ENCODE results near the gene SMARCC2. TPM values are rescaled to one million over a fixed set of nuclear protein-coding genes. Genes with fewer than 3 reads are reported as not detected.
"Not testable (repeated sequence)": the region's sequence is repeated elsewhere in the genome, so short reads cannot be mapped to it uniquely, and the experiment has no call there.

Gene SMARCC2
- total RNA-seq, 1 experiment from 2014 or later: 94.8 TPM

GRCh38 chr12:56157201-56158028, 31.9 kb downstream of the SMARCC2 start:
- no peaks in the 10 kb centered on the region for H3K9me3 Mint-ChIP-seq (ENCODE audit: unreplicated experiment)
- Histone ChIP-seq H3K36me3 (ENCODE audit: control insufficient read depth, insufficient read depth, low read length) (no peaks in the 10 kb centered on the region; the same call in none of the 2 replicates), H3K4me1 (peaks cover 22% of the 10 kb centered on the region), H3K4me3 (ENCODE audit: low read depth, low read length) (peak overlapping the region; percentile 51), H3K27me3 (replicated peaks; ENCODE audit: control insufficient read depth, insufficient read depth, low read length) (no peaks in the 10 kb centered on the region), H3K9me3 (no peaks in the 10 kb centered on the region)
- peak overlapping the region; percentile 79 for H3K4me3 Mint-ChIP-seq (ENCODE audit: unreplicated experiment)
- intact Hi-C loops (cut with micrococcal nuclease; ENCODE audit: unreplicated experiment): loop anchor here (1.0 kb wide), 2 partner anchors 29 to 38 kb away; partner anchors contain the start of gene ESYT1
- H3K27me3 Mint-ChIP-seq (ENCODE audit: insufficient read depth, unreplicated experiment): no peaks in the 10 kb centered on the region
- TSS peak; percentile 45 for BruUV-seq (replicated peaks)
- peaks cover 33% of the 10 kb centered on the region for H3K4me1 Mint-ChIP-seq (ENCODE audit: low read depth, unreplicated experiment)
- CTCF ChIA-PET: interaction anchor here (0.8 to 2.2 kb wide), 5 partner anchors 30 to 1833 kb away, joined by 3 to 24 read pairs (median 4); partner anchors contain the start of genes COPZ1, ESYT1, SMARCC2 and ZC3H10
- peak overlapping the region; percentile 88 for H3K27ac Mint-ChIP-seq (ENCODE audit: unreplicated experiment)
- POLR2A ChIA-PET: interaction anchor here (1.0 to 2.2 kb wide), 6 partner anchors 29 to 64 kb away, joined by 6 to 27 read pairs (median 8); partner anchors contain the start of genes ESYT1, RNF41, SMARCC2 and ZC3H10
- H3K36me3 Mint-ChIP-seq (ENCODE audit: insufficient read depth, unreplicated experiment): peaks cover 68% of the 10 kb centered on the region
- DNase-seq: peak; percentile 94
- TF ChIP-seq CTCF (IDR thresholded peaks at IDR 0.05; ENCODE audit: insufficient read depth in 1 of 2, low read depth in 1 of 2, low read length in 1 of 2, severe bottlenecking in 1 of 2, unreplicated experiment in 1 of 2): peak; percentile 59 to 89

GRCh38 chr12:56156464-56157200, 32.7 kb downstream of the SMARCC2 start:
- H3K9me3 ChIP-seq; H3K9me3 Mint-ChIP-seq (ENCODE audit: unreplicated experiment); H3K27me3 ChIP-seq (replicated peaks; ENCODE audit: control insufficient read depth, insufficient read depth, low read length); DNase-seq; H3K27me3 Mint-ChIP-seq (ENCODE audit: insufficient read depth, unreplicated experiment); H3K36me3 ChIP-seq (ENCODE audit: control insufficient read depth, insufficient read depth, low read length); BruUV-seq (replicated peaks): not testable (repeated sequence)
- ChIA-PET CTCF (interaction anchor here (0.8 to 1.4 kb wide), 3 partner anchors 29 to 37 kb away, joined by 3 to 4 read pairs (median 4); partner anchors contain the start of gene ESYT1), POLR2A (interaction anchor here (1.0 kb wide), 1 partner anchor 29 kb away, joined by 8 read pairs; the partner anchor contains the start of gene ESYT1)
- Mint-ChIP-seq H3K4me3 (ENCODE audit: unreplicated experiment) (peak overlapping the region; percentile 79), H3K27ac (ENCODE audit: unreplicated experiment) (peak overlapping the region; percentile 88), H3K36me3 (ENCODE audit: insufficient read depth, unreplicated experiment) (peaks cover 68% of the 10 kb centered on the region), H3K4me1 (ENCODE audit: low read depth, unreplicated experiment) (peaks cover 34% of the 10 kb centered on the region)
- H3K4me3 ChIP-seq (ENCODE audit: low read depth, low read length): peak overlapping the region; percentile 51
- intact Hi-C loops (cut with micrococcal nuclease; ENCODE audit: unreplicated experiment): loop anchor here (1.0 kb wide), 2 partner anchors 28 to 37 kb away; partner anchors contain the start of gene ESYT1
- peaks cover 22% of the 10 kb centered on the region for H3K4me1 ChIP-seq

- H3K9me3 ChIP-seq: no peaks in the 10 kb centered on the region
- H3K4me3 ChIP-seq (ENCODE audit: low read depth, low read length): no peak overlapping the region
- ChIA-PET POLR2A (no interaction called here), CTCF (interaction anchor here (1.4 kb wide), 1 partner anchor 27 kb away, joined by 4 read pairs; the partner anchor contains the start of gene ESYT1)
- no peaks in the 10 kb centered on the region; the same call in 1 of the 2 replicates for H3K36me3 ChIP-seq (ENCODE audit: control insufficient read depth, insufficient read depth, low read length)
- peaks cover 21% of the 10 kb centered on the region for H3K4me1 ChIP-seq
- Mint-ChIP-seq H3K36me3 (ENCODE audit: insufficient read depth, unreplicated experiment) (peaks cover 60% of the 10 kb centered on the region), H3K27ac (ENCODE audit: unreplicated experiment) (peak overlapping the region; percentile 47), H3K4me3 (ENCODE audit: unreplicated experiment) (peak overlapping the region; percentile 53), H3K9me3 (ENCODE audit: unreplicated experiment) (no peaks in the 10 kb centered on the region), H3K27me3 (ENCODE audit: insufficient read depth, unreplicated experiment) (no peaks in the 10 kb centered on the region), H3K4me1 (ENCODE audit: low read depth, unreplicated experiment) (peaks cover 27% of the 10 kb centered on the region)
- BruUV-seq (replicated peaks): no TSS peak
- no peak for TF ChIP-seq CTCF (IDR thresholded peaks at IDR 0.05; ENCODE audit: insufficient read depth in 1 of 2, low read depth in 1 of 2, low read length in 1 of 2, severe bottlenecking in 1 of 2, unreplicated experiment in 1 of 2)
- DNase-seq: no peak
- no peaks in the 10 kb centered on the region for H3K27me3 ChIP-seq (replicated peaks; ENCODE audit: control insufficient read depth, insufficient read depth, low read length)
- intact Hi-C loops (cut with micrococcal nuclease; ENCODE audit: unreplicated experiment): no loop called here
These were observed 33.9 kb downstream of the SMARCC2 start for GRCh38 chr12:56155256-56155845.
